ENCODE measurements around the gene POLH. TPM values are rescaled to one million over a fixed set of nuclear protein-coding genes. Genes with fewer than 3 reads are reported as not detected.

POLH gene
- total RNA-seq, 1 experiment from 2014 or later, result 28.4 TPM

DNA sequence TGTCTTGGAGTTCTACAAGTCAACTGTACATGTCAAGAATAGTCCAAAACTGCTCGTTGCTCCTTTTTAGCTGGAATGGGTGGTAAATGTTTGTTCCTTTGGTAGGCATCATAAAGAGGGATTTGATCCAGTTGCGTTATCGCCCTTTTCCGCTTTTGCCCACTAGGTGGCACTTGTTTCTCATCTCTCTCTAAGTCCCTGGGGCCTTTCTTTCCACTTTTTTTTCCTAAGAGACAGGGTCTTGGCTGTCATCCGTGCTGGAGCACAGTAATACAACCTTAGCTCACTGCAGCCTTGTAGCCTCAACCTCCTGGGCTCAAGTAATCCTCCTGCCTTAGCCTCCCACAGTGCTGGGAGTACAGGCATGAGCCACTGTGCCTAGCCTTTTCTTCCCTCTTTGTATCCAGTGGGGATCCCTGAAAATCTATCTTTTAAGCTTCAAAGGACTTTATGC is 32.4 kb downstream of the POLH start:
- Histone ChIP-seq H3K27me3 (ENCODE audit: control insufficient read depth, insufficient read depth, low read length) (no peaks in the 10 kb centered on the region), H3K9me3 (ENCODE audit: control insufficient read depth, insufficient read depth, low read depth, low read length) (no peaks in the 10 kb centered on the region), H3K27ac (ENCODE audit: low read length) (no peak overlapping the region), H3K36me3 (ENCODE audit: control insufficient read depth, insufficient read depth, low read length) (peaks cover 18% of the 10 kb centered on the region), H3K4me1 (ENCODE audit: control insufficient read depth, insufficient read depth, low read length) (no peaks in the 10 kb centered on the region), H3K4me3 (ENCODE audit: low read depth in 2 of 2, low read length in 2 of 2) (no peak overlapping the region)
- peak; percentile 70 for DNase-seq (ENCODE audit: low read depth, low spot score)
- TF ChIP-seq SIN3A (IDR thresholded peaks at IDR 0.05; ENCODE audit: borderline replicate concordance, insufficient read depth, low read depth, low read length), result no peak
- TF ChIP-seq CTCF (IDR thresholded peaks at IDR 0.05), result peak; percentile 92
- TF ChIP-seq REST (IDR thresholded peaks at IDR 0.05; ENCODE audit: insufficient read depth in 1 of 2, low read depth in 2 of 2, low read length in 1 of 2), result no peak
- TF ChIP-seq POLR2AphosphoS5 (IDR thresholded peaks at IDR 0.05; ENCODE audit: low read depth, low read length), result no peak
- BruUV-seq (replicated peaks), result no TSS peak
- peak; percentile 86 for ATAC-seq
- intact Hi-C loops (cut with micrococcal nuclease; ENCODE audit: unreplicated experiment) (loop anchor here (5.0 kb wide), 1 partner anchor 469 kb away; no protein-coding TSS in a partner anchor), in situ Hi-C loops (cut with HindIII; ENCODE audit: low pct_unique_long_range_greater_than_20kb, low sequenced_read_pairs) (no loop called here)
- POLR2A ChIA-PET, result interaction anchor here (0.5 kb wide), 1 partner anchor 207 kb away, joined by 7 read pairs; no protein-coding TSS in a partner anchor
- CTCF ChIA-PET, result interaction anchor here (0.5 kb wide), 1 partner anchor 420 kb away, joined by 7 read pairs; no protein-coding TSS in a partner anchor

GRCh38 chr6:43608807-43609206 is 32.8 kb downstream of the POLH start:
- POLR2A ChIA-PET, result interaction anchor here (0.5 kb wide), 1 partner anchor 208 kb away, joined by 7 read pairs; no protein-coding TSS in a partner anchor
- ATAC-seq (no peak), DNase-seq (ENCODE audit: low read depth, low spot score) (no peak)
- Histone ChIP-seq H3K27ac (ENCODE audit: low read length) (no peak overlapping the region), H3K36me3 (ENCODE audit: control insufficient read depth, insufficient read depth, low read length) (peaks cover 18% of the 10 kb centered on the region), H3K27me3 (ENCODE audit: control insufficient read depth, insufficient read depth, low read length) (no peaks in the 10 kb centered on the region), H3K4me3 (ENCODE audit: low read depth in 2 of 2, low read length in 2 of 2) (no peak overlapping the region), H3K4me1 (ENCODE audit: control insufficient read depth, insufficient read depth, low read length) (no peaks in the 10 kb centered on the region), H3K9me3 (ENCODE audit: control insufficient read depth, insufficient read depth, low read depth, low read length) (no peaks in the 10 kb centered on the region)
- in situ Hi-C loops (cut with HindIII; ENCODE audit: low pct_unique_long_range_greater_than_20kb, low sequenced_read_pairs), result no loop called here
- TF ChIP-seq TCF7L2 (IDR thresholded peaks at IDR 0.05; ENCODE audit: low read depth, low read length), result no peak
- no peak for TF ChIP-seq POLR2AphosphoS5 (IDR thresholded peaks at IDR 0.05; ENCODE audit: low read depth, low read length)
- TF ChIP-seq CTCF (IDR thresholded peaks at IDR 0.05), result no peak
- TF ChIP-seq SIN3A (IDR thresholded peaks at IDR 0.05; ENCODE audit: borderline replicate concordance, insufficient read depth, low read depth, low read length), result no peak
- TF ChIP-seq REST (IDR thresholded peaks at IDR 0.05; ENCODE audit: insufficient read depth in 1 of 2, low read depth in 2 of 2, low read length in 1 of 2), result no peak
- CTCF ChIA-PET, result no interaction called here
- intact Hi-C loops (cut with micrococcal nuclease; ENCODE audit: unreplicated experiment), result loop anchor here (5.0 kb wide), 1 partner anchor 468 kb away; no protein-coding TSS in a partner anchor
- no TSS peak for BruUV-seq (replicated peaks)
